T-helper 9 cell (primary cell): ENCODE data around the gene RAET1E.
"Not testable (repeated sequence)": the region's sequence is repeated elsewhere in the genome, so short reads cannot be mapped to it uniquely, and the experiment has no call there.

ENCODE experiments used
- DNase-seq: peaks from one replicate; pipeline ENCODE4 v3.0.0-alpha.2; 2020

The RAET1E gene

DNA sequence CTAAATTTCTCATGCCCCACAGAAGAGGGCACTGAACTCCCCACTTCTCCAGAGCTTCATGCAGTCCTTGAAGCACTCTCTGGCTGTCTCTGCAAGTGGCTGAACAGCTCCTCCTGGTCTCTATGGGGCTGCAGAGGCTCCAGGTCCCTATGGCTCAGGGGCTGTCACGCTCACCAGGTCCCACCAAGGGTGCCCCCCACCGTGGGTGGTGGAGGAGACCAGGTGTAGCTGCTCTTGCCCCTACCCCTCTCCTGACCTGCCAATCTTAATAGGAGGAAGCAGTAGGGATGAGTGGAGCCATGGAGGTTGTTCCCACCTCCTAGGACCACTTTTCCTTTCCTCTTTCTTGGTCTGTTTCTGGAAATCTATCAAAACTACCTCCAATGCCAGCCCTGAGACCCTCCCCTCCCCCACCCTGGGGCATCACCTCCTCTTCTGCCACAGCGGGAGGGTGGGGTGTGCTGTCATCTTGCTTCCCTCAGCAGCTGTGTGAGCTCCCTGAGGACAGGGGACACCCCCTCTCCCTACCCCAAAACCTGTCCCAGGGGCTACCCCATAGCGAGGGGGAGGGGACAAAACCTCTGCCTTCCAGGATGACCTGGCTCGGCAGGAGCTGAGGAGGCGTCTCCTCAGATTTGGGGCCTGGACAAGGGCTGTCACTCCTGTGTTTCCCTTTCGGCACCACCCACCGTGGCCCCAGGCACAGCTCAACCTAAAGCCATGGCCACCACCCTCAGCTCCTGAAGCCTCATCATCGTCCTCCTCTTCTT is 12.0 kb upstream of the RAET1E start:
- no peak for DNase-seq

GRCh38 chr6:149908480-149908879 is 10.6 kb upstream of the RAET1E start:
- not testable (repeated sequence) for DNase-seq

GRCh38 chr6:149907317-149907716 is 9.4 kb upstream of the RAET1E start:
- no peak for DNase-seq

- no peak for DNase-seq
Measured at GRCh38 chr6:149906405-149906804, 8.5 kb upstream of the RAET1E start.

GRCh38 chr6:149905911-149906371 is 8.0 kb upstream of the RAET1E start:
- no peak for DNase-seq

- no peak for DNase-seq
Measured at GRCh38 chr6:149905371-149905910, 7.5 kb upstream of the RAET1E start.

GRCh38 chr6:149904661-149905370 is 6.9 kb upstream of the RAET1E start:
- no peak for DNase-seq

- no peak for DNase-seq
Measured at GRCh38 chr6:149903938-149904611, 6.2 kb upstream of the RAET1E start.

DNA sequence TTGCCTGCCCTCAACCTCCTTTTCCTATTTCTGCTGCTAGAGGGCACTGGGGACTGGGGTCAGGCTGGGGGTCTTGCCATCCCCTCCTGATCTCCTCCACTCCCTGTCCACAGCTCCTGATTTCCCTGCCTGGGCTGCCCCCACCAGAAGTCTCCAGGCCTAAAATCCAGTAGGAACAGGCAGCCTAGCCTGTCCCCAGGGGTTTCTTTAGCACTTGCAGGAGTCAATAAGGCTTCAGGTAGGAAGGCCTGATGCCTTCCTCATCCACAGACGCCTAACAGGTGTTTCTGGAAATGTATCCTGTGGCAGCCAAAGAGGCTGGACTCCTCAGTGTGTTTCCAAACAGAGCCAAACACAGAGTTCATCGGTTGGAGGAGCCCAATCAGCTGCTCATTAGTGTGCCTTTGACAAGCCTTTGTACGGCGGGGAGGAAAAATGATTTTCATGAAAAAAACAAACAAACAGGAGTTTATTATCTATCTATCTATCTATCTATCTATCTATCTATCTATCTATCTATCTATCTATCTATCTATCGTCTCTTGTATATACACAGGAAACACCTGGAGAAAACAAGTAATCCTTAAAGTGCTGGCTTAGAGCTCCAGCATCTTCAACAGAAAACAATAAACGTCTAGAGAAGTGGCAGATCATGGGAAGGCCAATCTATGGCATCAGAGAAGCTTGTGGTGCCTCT is 3.7 kb upstream of the RAET1E start:
- DNase-seq: no peak

DNA sequence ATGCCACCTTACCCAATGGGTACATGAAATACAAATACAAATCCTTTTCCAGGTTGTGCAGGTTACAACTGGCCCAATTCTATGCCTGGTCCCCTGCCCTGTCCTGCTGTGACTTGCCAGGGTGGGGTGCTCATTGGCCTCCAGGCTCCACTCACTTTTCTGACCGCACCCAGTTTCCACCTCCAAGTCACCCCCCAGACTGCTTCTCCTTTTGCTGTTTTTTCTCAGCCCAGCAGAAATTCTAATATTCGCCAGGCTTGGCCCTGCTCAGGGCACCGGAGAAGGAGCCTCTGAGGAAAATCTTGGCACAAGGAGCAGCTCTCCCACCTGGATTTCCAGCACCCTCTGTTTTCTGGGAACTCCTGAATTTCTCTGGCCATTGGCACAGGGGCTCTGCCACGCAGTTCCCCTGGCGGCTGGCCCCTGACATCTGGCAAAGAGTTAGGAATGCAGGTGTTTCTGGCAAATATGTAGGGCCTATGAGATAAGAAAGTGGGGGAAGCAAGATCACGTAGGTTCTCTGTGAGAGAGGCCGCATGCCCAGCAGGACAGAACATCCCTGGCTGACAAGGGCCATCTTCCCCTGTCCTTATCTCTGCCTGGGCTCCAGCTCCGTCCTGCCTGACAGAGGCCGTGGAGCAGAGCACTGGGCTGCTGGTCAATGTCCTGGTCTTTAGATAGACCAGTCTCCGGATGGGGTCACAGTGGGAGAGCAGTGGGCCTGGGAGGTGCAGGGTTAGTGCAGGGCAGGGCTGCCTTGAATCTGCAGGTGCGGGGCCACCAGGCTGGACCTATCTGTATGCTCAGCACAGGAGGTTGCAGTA is 2.9 kb upstream of the RAET1E start:
- no peak for DNase-seq

DNA sequence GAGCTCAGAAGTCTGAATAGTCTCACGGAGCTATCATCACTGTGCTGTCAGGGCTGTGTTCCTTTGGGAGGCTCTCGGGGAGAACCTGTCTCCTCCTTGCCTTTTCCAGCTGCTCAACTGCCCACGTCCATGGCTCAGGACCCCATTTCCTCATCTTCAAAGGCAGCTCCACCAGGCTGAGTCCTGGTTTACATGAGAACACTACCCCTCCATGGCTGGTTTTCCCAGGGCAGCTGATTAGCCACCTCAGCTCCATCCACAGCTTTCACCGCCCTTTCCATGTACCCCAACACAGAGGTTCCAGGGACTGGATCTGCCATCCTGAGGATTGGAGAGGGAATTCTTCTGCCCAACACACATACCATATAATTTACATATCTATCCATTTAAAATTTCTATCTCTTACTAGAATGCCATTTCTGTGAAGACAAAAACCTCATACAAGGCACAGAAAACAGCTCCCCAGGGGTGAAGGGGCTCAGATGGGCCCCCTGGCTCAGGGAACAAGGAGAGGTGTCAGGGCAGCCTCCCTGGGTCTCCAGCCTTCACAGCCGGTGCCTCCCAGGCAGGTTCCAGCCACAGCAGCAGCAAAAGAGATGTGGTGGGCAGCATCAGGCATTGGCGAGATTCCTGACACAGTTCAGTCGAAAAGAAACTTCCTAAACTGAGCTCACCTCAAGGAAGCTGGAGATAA is 2.2 kb upstream of the RAET1E start:
- no peak for DNase-seq

GRCh38 chr6:149899486-149899885 is 1.6 kb upstream of the RAET1E start:
- no peak for DNase-seq

- DNase-seq: no peak
Measured at GRCh38 chr6:149898966-149899365, 1.1 kb upstream of the RAET1E start.

GRCh38 chr6:149897015-149897697 is 757 bp downstream of the RAET1E start:
- DNase-seq: no peak

GRCh38 chr6:149896491-149896890 is 1.4 kb downstream of the RAET1E start:
- no peak for DNase-seq

- DNase-seq: no peak
Measured at GRCh38 chr6:149895833-149896271, 2.1 kb downstream of the RAET1E start.

- DNase-seq: no peak
Measured at GRCh38 chr6:149895048-149895590, 2.8 kb downstream of the RAET1E start.

DNA sequence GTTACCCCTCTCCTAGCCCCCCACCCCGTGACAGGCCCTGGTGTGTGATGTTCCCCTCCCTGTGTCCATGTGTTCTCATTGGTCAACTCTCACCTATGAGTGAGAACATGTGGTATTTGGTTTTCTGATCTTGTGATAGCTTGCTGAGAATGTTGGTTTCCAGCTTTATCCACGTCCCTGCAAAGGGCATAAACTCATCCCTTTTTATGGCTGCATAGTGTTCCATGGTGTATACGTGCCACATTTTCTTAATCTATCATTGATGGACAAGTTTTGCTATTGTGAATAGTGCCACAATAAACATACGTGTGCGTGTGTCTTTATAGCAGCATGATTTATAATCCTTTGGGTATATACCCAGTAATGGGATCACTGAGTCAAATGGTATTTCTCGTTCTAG is 6.0 kb downstream of the RAET1E start:
- DNase-seq: not testable (repeated sequence)

- no peak for DNase-seq
Measured at GRCh38 chr6:149891259-149891658, 6.7 kb downstream of the RAET1E start.

DNA sequence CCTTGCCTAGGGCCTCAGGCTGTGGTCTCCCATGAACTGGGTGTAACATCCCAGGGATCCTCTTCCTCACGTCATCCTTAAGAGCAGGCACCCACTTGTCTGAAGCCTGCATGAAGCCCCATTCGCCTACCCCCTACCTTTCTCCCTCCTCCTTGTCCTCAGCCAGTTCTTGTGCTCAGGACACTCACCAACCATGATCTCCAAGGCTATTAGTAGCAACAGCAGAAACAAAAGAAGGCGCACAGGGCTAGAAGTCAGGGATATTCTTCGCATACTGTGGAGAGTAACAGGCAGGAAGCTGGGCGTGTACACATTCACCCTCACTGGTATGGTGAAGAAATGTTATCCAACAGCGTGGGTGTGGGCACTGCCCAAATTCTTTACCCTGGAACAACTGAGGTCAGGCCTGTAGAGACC is 7.3 kb downstream of the RAET1E start:
- no peak for DNase-seq
